Liver (tissue), 9 donors: ENCODE measurements around the gene PPP1R13B. TPM values are rescaled to one million over a fixed set of nuclear protein-coding genes. Genes with fewer than 3 reads are reported as not detected.
A peak's percentile ranks its signal among the peaks of the same experiment; 100 is the strongest.

ENCODE experiments used
- DNase-seq: peaks from one replicate; pipeline ENCODE4 v3.0.0-alpha.2; 2017; ENCODE audit warnings: low spot score
- H3K27ac ChIP-seq, 2 donors: one replicate each; pipeline ENCODE4 v1.7.0; 2013; ENCODE audit warnings: inconsistent platforms in 2 of 2, low read length in 2 of 2, control low read depth in 1 of 2, low read depth in 1 of 2, mild to moderate bottlenecking in 1 of 2
- H3K27me3 ChIP-seq, 4 donors: one replicate each; pipeline versions ENCODE4 v1.6.1 to v1.7.0; 2013; ENCODE audit warnings: low read length in 3 of 4, inconsistent platforms in 1 of 4, mild to moderate bottlenecking in 1 of 4, moderate library complexity in 1 of 4; ENCODE audit not compliant: control insufficient read depth in 4 of 4, insufficient read depth in 4 of 4
- H3K36me3 ChIP-seq, 4 donors: one replicate each; pipeline versions ENCODE4 v1.6.1 to v1.7.0; 2013; ENCODE audit warnings: low read length in 3 of 4, mild to moderate bottlenecking in 3 of 4, low read depth in 1 of 4, moderate library complexity in 1 of 4; ENCODE audit not compliant: control insufficient read depth in 4 of 4, insufficient read depth in 3 of 4
- H3K4me1 ChIP-seq, 4 donors: one replicate each; pipeline versions ENCODE4 v1.6.1 to v1.7.0; 2013; ENCODE audit warnings: low read length in 3 of 4, mild to moderate bottlenecking in 3 of 4, moderate library complexity in 1 of 4; ENCODE audit not compliant: control insufficient read depth in 4 of 4, insufficient read depth in 4 of 4
- H3K4me3 ChIP-seq, 3 donors: one replicate each; pipeline versions ENCODE4 v1.6.1 to v1.7.0; 2013; ENCODE audit warnings: low read length in 3 of 3, control low read depth in 1 of 3, low read depth in 1 of 3, mild to moderate bottlenecking in 1 of 3
- H3K9ac ChIP-seq, 2 donors: one replicate each; pipeline ENCODE4 v1.7.0; 2013; ENCODE audit warnings: low read length in 2 of 2, mild to moderate bottlenecking in 2 of 2, moderate library complexity in 2 of 2, control low read depth in 1 of 2, low read depth in 1 of 2
- H3K9me3 ChIP-seq, 4 donors: one replicate each; pipeline versions ENCODE4 v1.6.1 to v1.7.0; 2013; ENCODE audit warnings: low read length in 3 of 4; ENCODE audit not compliant: control insufficient read depth in 4 of 4
- EGR1 ChIP-seq, 2 donors: IDR thresholded peaks; 2 replicates each; pipeline ENCODE4 v1.6.1; 2016 to 2018; ENCODE audit warnings: antibody characterized with exemption in 2 of 2, low read depth in 2 of 2
- FOXA1 ChIP-seq: IDR thresholded peaks from 2 replicates; pipeline ENCODE4 v1.6.1; 2016; ENCODE audit warnings: antibody characterized with exemption
- FOXA2 ChIP-seq: IDR thresholded peaks from 2 replicates; pipeline ENCODE4 v1.6.1; 2016; ENCODE audit warnings: antibody characterized with exemption
- GABPA ChIP-seq, 2 donors: IDR thresholded peaks in 1 of 2; conservative IDR thresholded peaks in 1 of 2; 2 replicates each; pipeline ENCODE4 v1.6.1; 2016; ENCODE audit warnings: antibody characterized with exemption in 2 of 2, mild to moderate bottlenecking in 1 of 2, moderate library complexity in 1 of 2
- HNF4A ChIP-seq, 2 donors: conservative IDR thresholded peaks; 2 replicates each; pipeline ENCODE4 v1.6.1; 2016; ENCODE audit warnings: antibody characterized with exemption in 2 of 2, mild to moderate bottlenecking in 2 of 2
- HNF4G ChIP-seq: IDR thresholded peaks from 2 replicates; pipeline ENCODE4 v1.6.1; 2016; ENCODE audit warnings: antibody characterized with exemption
- JUND ChIP-seq, 2 donors: IDR thresholded peaks; 2 replicates each; pipeline ENCODE4 v1.6.1; 2016; ENCODE audit warnings: antibody characterized with exemption in 2 of 2
- NR2F2 ChIP-seq: IDR thresholded peaks from 2 replicates; pipeline ENCODE4 v1.6.1; 2016; ENCODE audit warnings: antibody characterized with exemption
- RAD21 ChIP-seq, 2 donors: IDR thresholded peaks; 2 replicates each; pipeline ENCODE4 v1.6.1; 2016; ENCODE audit warnings: antibody characterized with exemption in 2 of 2, mild to moderate bottlenecking in 2 of 2
- RXRA ChIP-seq, 2 donors: IDR thresholded peaks; 2 replicates each; pipeline ENCODE4 v1.6.1; 2017 to 2018; ENCODE audit warnings: antibody characterized with exemption in 2 of 2, mild to moderate bottlenecking in 1 of 2
- SP1 ChIP-seq: IDR thresholded peaks from 2 replicates; pipeline ENCODE4 v1.6.1; 2018; ENCODE audit warnings: antibody characterized with exemption, mild to moderate bottlenecking
- TAF1 ChIP-seq: conservative IDR thresholded peaks from 2 replicates; pipeline ENCODE4 v1.6.1; 2016; ENCODE audit warnings: antibody characterized with exemption, mild to moderate bottlenecking
- YY1 ChIP-seq: IDR thresholded peaks from 2 replicates; pipeline ENCODE4 v1.6.1; 2016; ENCODE audit warnings: antibody characterized with exemption, mild to moderate bottlenecking
- WGBS: extraction: QIAGEN DNeasy Blood & Tissue Kit; methylation state at CpG from one replicate; pipeline ENCODE4 v1.1.7; 2013; 5-methylcytosine and 5-hydroxymethylcytosine counted together
- polyA plus RNA-seq, 2 donors: library from polyadenylated mRNA; stranded (reverse) in 1 of 2; unstranded in 1 of 2; fragments of 200-250 nt in 1 of 2; fragments of >200 nt in 1 of 2; fragmentation: Nextera tagmentation in 1 of 2; extraction: Ambion mirVana in 1 of 2; gene quantifications; one replicate each; pipeline versions ENCODE4 v1.2.1 to v1.2.3, GENCODE V29; 2013 to 2015
- total RNA-seq, 2 donors: library from RNA; depleted of rRNA; stranded (reverse); fragments of >200 nt; gene quantifications; one replicate each; pipeline ENCODE4 v1.2.3, GENCODE V29; 2014
- TF ChIP-seq, protein P1 (sequence below): fragments of 150-350 bp; IDR thresholded peaks from 2 replicates; pipeline ENCODE4 v1.5.1; 2017; ENCODE audit warnings: improper control_type of control experiment, low read depth, low read length; ENCODE audit not compliant: missing input control
- TF ChIP-seq, protein P2 (sequence below): IDR thresholded peaks from 2 replicates; pipeline ENCODE4 v1.6.1; 2016; ENCODE audit warnings: antibody characterized with exemption
- TF ChIP-seq, protein P3 (sequence below): IDR thresholded peaks from 2 replicates; pipeline ENCODE4 v1.6.1; 2016; ENCODE audit warnings: antibody characterized with exemption
- TF ChIP-seq, protein P4 (sequence below): IDR thresholded peaks from 2 replicates; pipeline ENCODE4 v1.6.1; 2016; ENCODE audit warnings: antibody characterized with exemption
- TF ChIP-seq, protein P5 (sequence below): IDR thresholded peaks from 2 replicates; pipeline ENCODE4 v1.6.1; 2016; ENCODE audit warnings: antibody characterized with exemption, mild to moderate bottlenecking
- donor health status: healthy.
- donor health status: healthy.
- donor health status: healthy.
- donor health status: healthy.
- donor health status: healthy.

The PPP1R13B gene
- total and polyA plus RNA-seq, 4 donors, result 3.2 to 15.1 (median 5.1) TPM

DNA sequence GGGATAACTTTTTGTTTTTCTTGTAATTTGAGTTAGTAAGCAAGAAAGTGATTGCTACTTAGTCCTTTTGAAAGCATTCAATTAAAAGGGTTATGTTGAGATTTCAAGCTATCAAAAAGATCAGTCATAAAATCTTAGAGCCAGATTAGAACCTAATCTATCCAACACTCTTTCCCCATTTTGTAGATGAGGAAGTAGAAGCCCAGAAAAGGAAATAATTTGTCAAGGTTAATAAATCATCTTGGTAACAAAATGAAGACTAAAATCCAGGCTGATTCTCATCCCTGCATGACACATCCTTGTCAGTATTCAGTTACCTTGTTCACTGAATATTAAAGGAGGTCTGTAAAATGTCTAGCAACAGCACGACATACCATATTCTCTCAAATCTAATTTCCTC lies 26.5 kb downstream of the PPP1R13B start:
- H3K36me3 ChIP-seq, result no peaks in the 10 kb centered on the region
- WGBS, result 74% methylated on average over 1 of the region's 1 CpG
- no peak for DNase-seq
- no peak overlapping the region for H3K4me3 ChIP-seq
- H3K27me3 ChIP-seq, result no peaks in the 10 kb centered on the region
- H3K9ac ChIP-seq, result no peak overlapping the region
- peaks cover 6 to 25% (median 18%) of the 10 kb centered on the region in 4 donors for H3K4me1 ChIP-seq
- no peaks in the 10 kb centered on the region for H3K9me3 ChIP-seq
- H3K27ac ChIP-seq, result no peak overlapping the region
- TF ChIP-seq, protein P1, sequence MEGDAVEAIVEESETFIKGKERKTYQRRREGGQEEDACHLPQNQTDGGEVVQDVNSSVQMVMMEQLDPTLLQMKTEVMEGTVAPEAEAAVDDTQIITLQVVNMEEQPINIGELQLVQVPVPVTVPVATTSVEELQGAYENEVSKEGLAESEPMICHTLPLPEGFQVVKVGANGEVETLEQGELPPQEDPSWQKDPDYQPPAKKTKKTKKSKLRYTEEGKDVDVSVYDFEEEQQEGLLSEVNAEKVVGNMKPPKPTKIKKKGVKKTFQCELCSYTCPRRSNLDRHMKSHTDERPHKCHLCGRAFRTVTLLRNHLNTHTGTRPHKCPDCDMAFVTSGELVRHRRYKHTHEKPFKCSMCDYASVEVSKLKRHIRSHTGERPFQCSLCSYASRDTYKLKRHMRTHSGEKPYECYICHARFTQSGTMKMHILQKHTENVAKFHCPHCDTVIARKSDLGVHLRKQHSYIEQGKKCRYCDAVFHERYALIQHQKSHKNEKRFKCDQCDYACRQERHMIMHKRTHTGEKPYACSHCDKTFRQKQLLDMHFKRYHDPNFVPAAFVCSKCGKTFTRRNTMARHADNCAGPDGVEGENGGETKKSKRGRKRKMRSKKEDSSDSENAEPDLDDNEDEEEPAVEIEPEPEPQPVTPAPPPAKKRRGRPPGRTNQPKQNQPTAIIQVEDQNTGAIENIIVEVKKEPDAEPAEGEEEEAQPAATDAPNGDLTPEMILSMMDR, result no peak
- TF ChIP-seq HNF4A (conservative IDR thresholded peaks at IDR 0.05), result no peak
- no peak for TF ChIP-seq JUND (IDR thresholded peaks at IDR 0.05)
- TF ChIP-seq NR2F2, result no peak
- no peak for TF ChIP-seq TAF1
- no peak for TF ChIP-seq EGR1 (IDR thresholded peaks at IDR 0.05; ENCODE audit: low read depth in 2 of 2)
- TF ChIP-seq, protein P2, sequence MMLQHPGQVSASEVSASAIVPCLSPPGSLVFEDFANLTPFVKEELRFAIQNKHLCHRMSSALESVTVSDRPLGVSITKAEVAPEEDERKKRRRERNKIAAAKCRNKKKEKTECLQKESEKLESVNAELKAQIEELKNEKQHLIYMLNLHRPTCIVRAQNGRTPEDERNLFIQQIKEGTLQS, result no peak
- TF ChIP-seq, protein P3, sequence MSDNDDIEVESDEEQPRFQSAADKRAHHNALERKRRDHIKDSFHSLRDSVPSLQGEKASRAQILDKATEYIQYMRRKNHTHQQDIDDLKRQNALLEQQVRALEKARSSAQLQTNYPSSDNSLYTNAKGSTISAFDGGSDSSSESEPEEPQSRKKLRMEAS, result no peak
- TF ChIP-seq, protein P4, sequence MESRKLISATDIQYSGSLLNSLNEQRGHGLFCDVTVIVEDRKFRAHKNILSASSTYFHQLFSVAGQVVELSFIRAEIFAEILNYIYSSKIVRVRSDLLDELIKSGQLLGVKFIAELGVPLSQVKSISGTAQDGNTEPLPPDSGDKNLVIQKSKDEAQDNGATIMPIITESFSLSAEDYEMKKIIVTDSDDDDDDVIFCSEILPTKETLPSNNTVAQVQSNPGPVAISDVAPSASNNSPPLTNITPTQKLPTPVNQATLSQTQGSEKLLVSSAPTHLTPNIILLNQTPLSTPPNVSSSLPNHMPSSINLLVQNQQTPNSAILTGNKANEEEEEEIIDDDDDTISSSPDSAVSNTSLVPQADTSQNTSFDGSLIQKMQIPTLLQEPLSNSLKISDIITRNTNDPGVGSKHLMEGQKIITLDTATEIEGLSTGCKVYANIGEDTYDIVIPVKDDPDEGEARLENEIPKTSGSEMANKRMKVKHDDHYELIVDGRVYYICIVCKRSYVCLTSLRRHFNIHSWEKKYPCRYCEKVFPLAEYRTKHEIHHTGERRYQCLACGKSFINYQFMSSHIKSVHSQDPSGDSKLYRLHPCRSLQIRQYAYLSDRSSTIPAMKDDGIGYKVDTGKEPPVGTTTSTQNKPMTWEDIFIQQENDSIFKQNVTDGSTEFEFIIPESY, result no peak

DNA sequence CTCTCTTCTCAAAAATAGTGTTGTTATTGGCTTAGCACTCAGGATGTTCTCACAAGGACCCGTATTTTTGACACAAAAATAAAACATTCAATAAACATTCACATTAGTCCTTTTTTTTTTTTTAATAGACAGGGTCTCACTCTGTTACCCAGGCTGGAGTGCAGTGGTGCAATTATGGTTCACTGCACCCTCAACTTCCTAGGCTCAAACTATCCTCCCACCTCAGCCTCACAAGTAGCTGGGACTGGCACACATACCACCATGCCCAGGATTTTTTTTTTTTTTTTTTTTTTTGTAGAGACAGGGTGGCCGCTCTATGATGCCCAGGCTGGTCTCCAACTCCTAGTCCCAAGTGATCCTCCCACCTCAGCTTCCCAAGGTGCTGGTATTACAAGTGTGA lies 27.0 kb downstream of the PPP1R13B start:
- H3K9ac ChIP-seq, result peak overlapping the region in 1 of 2 donors; percentile 14
- TF ChIP-seq HNF4G (no peak), RAD21 (IDR thresholded peaks at IDR 0.05) (no peak), RXRA (IDR thresholded peaks at IDR 0.05) (no peak), SP1 (no peak), GABPA (IDR thresholded peaks at IDR 0.05 in 1 of 2, conservative IDR thresholded peaks at IDR 0.05 in 1 of 2) (no peak), YY1 (no peak), FOXA1 (no peak), JUND (IDR thresholded peaks at IDR 0.05) (no peak), TAF1 (no peak), NR2F2 (no peak), HNF4A (conservative IDR thresholded peaks at IDR 0.05) (no peak), EGR1 (IDR thresholded peaks at IDR 0.05; ENCODE audit: low read depth in 2 of 2) (no peak), FOXA2 (no peak)
- TF ChIP-seq, protein P3, result no peak
- TF ChIP-seq, protein P1, result no peak
- TF ChIP-seq, protein P2, result no peak
- TF ChIP-seq, protein P4, result no peak
- TF ChIP-seq, protein P5, sequence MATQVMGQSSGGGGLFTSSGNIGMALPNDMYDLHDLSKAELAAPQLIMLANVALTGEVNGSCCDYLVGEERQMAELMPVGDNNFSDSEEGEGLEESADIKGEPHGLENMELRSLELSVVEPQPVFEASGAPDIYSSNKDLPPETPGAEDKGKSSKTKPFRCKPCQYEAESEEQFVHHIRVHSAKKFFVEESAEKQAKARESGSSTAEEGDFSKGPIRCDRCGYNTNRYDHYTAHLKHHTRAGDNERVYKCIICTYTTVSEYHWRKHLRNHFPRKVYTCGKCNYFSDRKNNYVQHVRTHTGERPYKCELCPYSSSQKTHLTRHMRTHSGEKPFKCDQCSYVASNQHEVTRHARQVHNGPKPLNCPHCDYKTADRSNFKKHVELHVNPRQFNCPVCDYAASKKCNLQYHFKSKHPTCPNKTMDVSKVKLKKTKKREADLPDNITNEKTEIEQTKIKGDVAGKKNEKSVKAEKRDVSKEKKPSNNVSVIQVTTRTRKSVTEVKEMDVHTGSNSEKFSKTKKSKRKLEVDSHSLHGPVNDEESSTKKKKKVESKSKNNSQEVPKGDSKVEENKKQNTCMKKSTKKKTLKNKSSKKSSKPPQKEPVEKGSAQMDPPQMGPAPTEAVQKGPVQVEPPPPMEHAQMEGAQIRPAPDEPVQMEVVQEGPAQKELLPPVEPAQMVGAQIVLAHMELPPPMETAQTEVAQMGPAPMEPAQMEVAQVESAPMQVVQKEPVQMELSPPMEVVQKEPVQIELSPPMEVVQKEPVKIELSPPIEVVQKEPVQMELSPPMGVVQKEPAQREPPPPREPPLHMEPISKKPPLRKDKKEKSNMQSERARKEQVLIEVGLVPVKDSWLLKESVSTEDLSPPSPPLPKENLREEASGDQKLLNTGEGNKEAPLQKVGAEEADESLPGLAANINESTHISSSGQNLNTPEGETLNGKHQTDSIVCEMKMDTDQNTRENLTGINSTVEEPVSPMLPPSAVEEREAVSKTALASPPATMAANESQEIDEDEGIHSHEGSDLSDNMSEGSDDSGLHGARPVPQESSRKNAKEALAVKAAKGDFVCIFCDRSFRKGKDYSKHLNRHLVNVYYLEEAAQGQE, result no peak
- H3K9me3 ChIP-seq, result no peaks in the 10 kb centered on the region
- 64% methylated on average over 2 of the region's 2 CpGs for WGBS
- peaks cover 6 to 22% (median 15%) of the 10 kb centered on the region in 4 donors for H3K4me1 ChIP-seq
- no peaks in the 10 kb centered on the region for H3K36me3 ChIP-seq
- H3K4me3 ChIP-seq, result no peak overlapping the region
- DNase-seq, result no peak
- H3K27me3 ChIP-seq, result no peaks in the 10 kb centered on the region
- H3K27ac ChIP-seq, result peak overlapping the region in 1 of 2 donors; percentile 31
